GM12878 (cell line): Measurements from ENCODE around the gene SORT1.

Experiments
- ATF7 ChIP-seq: fragments of 450-650 bp; IDR thresholded peaks from 2 replicates; pipeline ENCODE4 v1.6.1; 2016; ENCODE audit warnings: low read depth, mild to moderate bottlenecking
- CBFB ChIP-seq: IDR thresholded peaks from 2 replicates; pipeline ENCODE4 v1.6.1; 2016; ENCODE audit warnings: antibody characterized with exemption, low read depth
- ESRRA ChIP-seq: IDR thresholded peaks from 2 replicates; pipeline ENCODE4 v1.6.1; 2012; ENCODE audit warnings: mild to moderate bottlenecking, low read length, improper control_type of control experiment
- HDAC6 ChIP-seq: fragments of 200-600 bp; sonication (generic); IDR thresholded peaks from one replicate; pipeline ENCODE4 v1.8.0; 2017; ENCODE audit warnings: antibody characterized with exemption; ENCODE audit not compliant: unreplicated experiment
- RFX5 ChIP-seq: IDR thresholded peaks from 2 replicates; pipeline ENCODE4 v1.6.1; 2011; ENCODE audit warnings: low read depth, low read length, improper control_type of control experiment
- SIN3A ChIP-seq: IDR thresholded peaks from 2 replicates; pipeline ENCODE4 v1.6.1; 2012; ENCODE audit warnings: low read depth, low read length, improper control_type of control experiment
- YY1 ChIP-seq: IDR thresholded peaks from 2 replicates; pipeline ENCODE4 v1.6.1; 2011; ENCODE audit warnings: low read depth, mild to moderate bottlenecking, low read length
- TF ChIP-seq, protein P1 (sequence below): fragments of 450-650 bp; IDR thresholded peaks from 2 replicates; pipeline ENCODE4 v1.6.1; 2014; ENCODE audit warnings: mild to moderate bottlenecking
- TF ChIP-seq, protein P2 (sequence below), 3 experiments: IDR thresholded peaks in 2 of 3; conservative IDR thresholded peaks in 1 of 3; 2 replicates each; pipeline ENCODE4 v1.5.1; 2011; ENCODE audit warnings: low read depth in 3 of 3, low read length in 3 of 3, mild to moderate bottlenecking in 3 of 3, control low read depth in 2 of 3, moderate library complexity in 2 of 3, inconsistent platforms in 1 of 3, mixed read lengths in 1 of 3; ENCODE audit not compliant: control insufficient read depth in 2 of 3, insufficient read depth in 1 of 3; ENCODE audit errors: extremely low read depth in 1 of 3
- TF ChIP-seq, protein P3 (sequence below): fragments of 450-650 bp; formaldehyde crosslinking; IDR thresholded peaks from 2 replicates; pipeline ENCODE4 v1.4.0; 2022; ENCODE audit warnings: mild to moderate bottlenecking, moderate library complexity

DNA sequence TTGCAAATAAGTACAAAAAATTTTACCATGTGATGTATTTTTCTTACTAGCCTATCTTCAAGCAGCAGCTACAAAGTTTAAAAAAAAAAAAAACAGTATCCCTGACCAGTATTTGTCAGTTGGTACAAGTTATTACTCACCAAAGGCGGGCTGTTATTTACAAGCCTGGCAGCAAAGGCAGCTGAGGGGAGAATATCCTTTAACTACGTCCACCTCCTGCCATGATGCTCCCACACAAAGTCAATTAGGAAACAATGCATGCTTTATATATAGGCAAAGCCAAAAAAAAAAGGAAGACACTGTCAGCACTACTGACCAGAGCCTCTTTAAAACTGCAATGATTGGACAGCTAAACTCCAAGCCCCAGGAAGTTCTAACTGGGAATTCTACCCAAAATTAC lies 14.8 kb upstream of the SORT1 start:
- TF ChIP-seq HDAC6 = no peak
- TF ChIP-seq ATF7 = no peak
- TF ChIP-seq, protein P1, sequence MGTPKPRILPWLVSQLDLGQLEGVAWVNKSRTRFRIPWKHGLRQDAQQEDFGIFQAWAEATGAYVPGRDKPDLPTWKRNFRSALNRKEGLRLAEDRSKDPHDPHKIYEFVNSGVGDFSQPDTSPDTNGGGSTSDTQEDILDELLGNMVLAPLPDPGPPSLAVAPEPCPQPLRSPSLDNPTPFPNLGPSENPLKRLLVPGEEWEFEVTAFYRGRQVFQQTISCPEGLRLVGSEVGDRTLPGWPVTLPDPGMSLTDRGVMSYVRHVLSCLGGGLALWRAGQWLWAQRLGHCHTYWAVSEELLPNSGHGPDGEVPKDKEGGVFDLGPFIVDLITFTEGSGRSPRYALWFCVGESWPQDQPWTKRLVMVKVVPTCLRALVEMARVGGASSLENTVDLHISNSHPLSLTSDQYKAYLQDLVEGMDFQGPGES = no peak
- TF ChIP-seq, protein P2, sequence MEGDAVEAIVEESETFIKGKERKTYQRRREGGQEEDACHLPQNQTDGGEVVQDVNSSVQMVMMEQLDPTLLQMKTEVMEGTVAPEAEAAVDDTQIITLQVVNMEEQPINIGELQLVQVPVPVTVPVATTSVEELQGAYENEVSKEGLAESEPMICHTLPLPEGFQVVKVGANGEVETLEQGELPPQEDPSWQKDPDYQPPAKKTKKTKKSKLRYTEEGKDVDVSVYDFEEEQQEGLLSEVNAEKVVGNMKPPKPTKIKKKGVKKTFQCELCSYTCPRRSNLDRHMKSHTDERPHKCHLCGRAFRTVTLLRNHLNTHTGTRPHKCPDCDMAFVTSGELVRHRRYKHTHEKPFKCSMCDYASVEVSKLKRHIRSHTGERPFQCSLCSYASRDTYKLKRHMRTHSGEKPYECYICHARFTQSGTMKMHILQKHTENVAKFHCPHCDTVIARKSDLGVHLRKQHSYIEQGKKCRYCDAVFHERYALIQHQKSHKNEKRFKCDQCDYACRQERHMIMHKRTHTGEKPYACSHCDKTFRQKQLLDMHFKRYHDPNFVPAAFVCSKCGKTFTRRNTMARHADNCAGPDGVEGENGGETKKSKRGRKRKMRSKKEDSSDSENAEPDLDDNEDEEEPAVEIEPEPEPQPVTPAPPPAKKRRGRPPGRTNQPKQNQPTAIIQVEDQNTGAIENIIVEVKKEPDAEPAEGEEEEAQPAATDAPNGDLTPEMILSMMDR (IDR thresholded peaks at IDR 0.05 in 2 of 3, conservative IDR thresholded peaks at IDR 0.05 in 1 of 3; ENCODE audit: control insufficient read depth in 2 of 3, extremely low read depth in 1 of 3, insufficient read depth in 1 of 3, low read depth in 3 of 3, low read length in 3 of 3) = no peak
- no peak for TF ChIP-seq SIN3A
- no peak for TF ChIP-seq ESRRA
- TF ChIP-seq RFX5 = no peak
- TF ChIP-seq CBFB = no peak
- TF ChIP-seq YY1 = no peak
- TF ChIP-seq, protein P3, sequence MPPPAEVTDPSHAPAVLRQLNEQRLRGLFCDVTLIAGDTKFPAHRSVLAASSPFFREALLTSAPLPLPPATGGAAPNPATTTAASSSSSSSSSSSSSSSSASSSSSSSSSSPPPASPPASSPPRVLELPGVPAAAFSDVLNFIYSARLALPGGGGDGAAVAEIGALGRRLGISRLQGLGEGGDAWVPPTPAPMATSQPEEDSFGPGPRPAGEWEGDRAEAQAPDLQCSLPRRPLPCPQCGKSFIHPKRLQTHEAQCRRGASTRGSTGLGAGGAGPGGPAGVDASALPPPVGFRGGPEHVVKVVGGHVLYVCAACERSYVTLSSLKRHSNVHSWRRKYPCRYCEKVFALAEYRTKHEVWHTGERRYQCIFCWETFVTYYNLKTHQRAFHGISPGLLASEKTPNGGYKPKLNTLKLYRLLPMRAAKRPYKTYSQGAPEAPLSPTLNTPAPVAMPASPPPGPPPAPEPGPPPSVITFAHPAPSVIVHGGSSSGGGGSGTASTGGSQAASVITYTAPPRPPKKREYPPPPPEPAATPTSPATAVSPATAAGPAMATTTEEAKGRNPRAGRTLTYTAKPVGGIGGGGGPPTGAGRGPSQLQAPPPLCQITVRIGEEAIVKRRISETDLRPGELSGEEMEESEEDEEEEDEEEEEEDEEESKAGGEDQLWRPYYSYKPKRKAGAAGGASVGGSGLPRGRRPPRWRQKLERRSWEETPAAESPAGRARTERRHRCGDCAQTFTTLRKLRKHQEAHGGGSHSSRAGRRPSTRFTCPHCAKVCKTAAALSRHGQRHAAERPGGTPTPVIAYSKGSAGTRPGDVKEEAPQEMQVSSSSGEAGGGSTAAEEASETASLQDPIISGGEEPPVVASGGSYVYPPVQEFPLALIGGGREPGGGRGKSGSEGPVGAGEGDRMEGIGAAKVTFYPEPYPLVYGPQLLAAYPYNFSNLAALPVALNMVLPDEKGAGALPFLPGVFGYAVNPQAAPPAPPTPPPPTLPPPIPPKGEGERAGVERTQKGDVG (CRISPR knock-in tag) = no peak
